Panc1 (cell line): Measurements from ENCODE around the gene CLGN. TPM values are rescaled to one million over a fixed set of nuclear protein-coding genes. Genes with fewer than 3 reads are reported as not detected.

Experiments used
- ATAC-seq: fragments of 200-7000 bp; cut with Tn5 transposase; 2 replicates; pipeline ENCODE4 v1.9.1; 2020; ENCODE audit warnings: mild to moderate bottlenecking, moderate library complexity
- BruUV-seq: library from RNA; stranded (reverse); fragments of 400-500 nt; replicated peaks from 2 replicates; lab custom pipeline; 2021; lab: Mats Ljungman, UMichigan
- CTCF ChIA-PET: fragments of 300-600 bp; sonication (Branson Sonifier 250); formaldehyde crosslinking; loops from one replicate; lab custom pipeline; 2022; ENCODE audit warnings: antibody characterized with exemption; lab: Charles Lee
- POLR2A ChIA-PET: fragments of 300-600 bp; sonication (Branson Sonifier 250); formaldehyde crosslinking; loops from one replicate; lab custom pipeline; 2022; ENCODE audit warnings: antibody characterized with exemption; lab: Charles Lee
- DNase-seq: peaks from one replicate; pipeline ENCODE4 v3.0.0-alpha.2; 2010; ENCODE audit warnings: low read depth, low spot score
- H3K27ac ChIP-seq: 2 replicates; pipeline ENCODE4 v1.5.1; 2011; ENCODE audit warnings: mild to moderate bottlenecking, low read length, inconsistent platforms
- H3K27me3 ChIP-seq: fragments of 200-500 bp; sonication (Bioruptor generic); 2 replicates; pipeline ENCODE4 v1.6.0; 2014; ENCODE audit warnings: low read length, inconsistent platforms; ENCODE audit not compliant: control insufficient read depth, insufficient read depth
- H3K36me3 ChIP-seq: fragments of 200-500 bp; sonication (Bioruptor generic); 2 replicates; pipeline ENCODE4 v1.5.1; 2014; ENCODE audit warnings: inconsistent platforms, mild to moderate bottlenecking, low read length, moderate library complexity; ENCODE audit not compliant: control insufficient read depth, insufficient read depth
- H3K4me1 ChIP-seq: 2 replicates; pipeline ENCODE4 v1.5.1; 2011; ENCODE audit warnings: inconsistent platforms, mild to moderate bottlenecking, low read length, moderate library complexity; ENCODE audit not compliant: control insufficient read depth, insufficient read depth
- H3K4me3 ChIP-seq, 2 experiments: 2 replicates each; pipeline ENCODE4 v1.5.1; 2011 to 2012; ENCODE audit warnings: low read depth in 2 of 2, low read length in 2 of 2, mild to moderate bottlenecking in 2 of 2, inconsistent platforms in 1 of 2, moderate library complexity in 1 of 2
- H3K9me3 ChIP-seq: fragments of 200-500 bp; sonication (Bioruptor generic); 2 replicates; pipeline ENCODE4 v1.5.1; 2014; ENCODE audit warnings: low read depth, mild to moderate bottlenecking, inconsistent platforms, low read length, moderate library complexity; ENCODE audit not compliant: control insufficient read depth, insufficient read depth
- POLR2AphosphoS5 ChIP-seq: IDR thresholded peaks from 2 replicates; pipeline ENCODE4 v1.6.1; 2012; ENCODE audit warnings: mild to moderate bottlenecking, low read depth, low read length, moderate library complexity
- SIN3A ChIP-seq: IDR thresholded peaks from 2 replicates; pipeline ENCODE4 v1.6.1; 2012; ENCODE audit warnings: low read depth, mild to moderate bottlenecking, low read length, moderate library complexity, borderline replicate concordance; ENCODE audit not compliant: insufficient read depth
- TCF7L2 ChIP-seq: IDR thresholded peaks from 2 replicates; pipeline ENCODE4 v1.6.1; 2011; ENCODE audit warnings: mild to moderate bottlenecking, low read depth, low read length, inconsistent platforms
- in situ Hi-C: cut with HindIII; loops from 2 replicates; pipeline ENCODE4 v1.10.0; 2016; ENCODE audit warnings: low sequenced_read_pairs, low pct_unique_long_range_greater_than_20kb
- intact Hi-C: fragments of 100-400 bp; cut with micrococcal nuclease; formaldehyde crosslinking; loops from one replicate; pipeline ENCODE4 v1.10.0; 2022; ENCODE audit not compliant: unreplicated experiment
- total RNA-seq: library from RNA; stranded (reverse); gene quantifications from one replicate; pipeline ENCODE4 v1.2.1, GENCODE V29; 2021; ENCODE audit not compliant: unreplicated experiment
- TF ChIP-seq, protein P1 (sequence below), 2 experiments: IDR thresholded peaks; 2 replicates each; pipeline ENCODE4 v1.6.1; 2011 to 2012; ENCODE audit warnings: low read depth in 2 of 2, control low read depth in 1 of 2, low read length in 1 of 2, mild to moderate bottlenecking in 1 of 2, moderate library complexity in 1 of 2; ENCODE audit not compliant: insufficient read depth in 1 of 2
- TF ChIP-seq, protein P2 (sequence below): fragments of 450-650 bp; IDR thresholded peaks from 2 replicates; pipeline ENCODE4 v1.5.1; 2017; ENCODE audit warnings: mild to moderate bottlenecking

Gene CLGN
- total RNA-seq, 1 experiment from 2014 or later, result 5.4 TPM

DNA sequence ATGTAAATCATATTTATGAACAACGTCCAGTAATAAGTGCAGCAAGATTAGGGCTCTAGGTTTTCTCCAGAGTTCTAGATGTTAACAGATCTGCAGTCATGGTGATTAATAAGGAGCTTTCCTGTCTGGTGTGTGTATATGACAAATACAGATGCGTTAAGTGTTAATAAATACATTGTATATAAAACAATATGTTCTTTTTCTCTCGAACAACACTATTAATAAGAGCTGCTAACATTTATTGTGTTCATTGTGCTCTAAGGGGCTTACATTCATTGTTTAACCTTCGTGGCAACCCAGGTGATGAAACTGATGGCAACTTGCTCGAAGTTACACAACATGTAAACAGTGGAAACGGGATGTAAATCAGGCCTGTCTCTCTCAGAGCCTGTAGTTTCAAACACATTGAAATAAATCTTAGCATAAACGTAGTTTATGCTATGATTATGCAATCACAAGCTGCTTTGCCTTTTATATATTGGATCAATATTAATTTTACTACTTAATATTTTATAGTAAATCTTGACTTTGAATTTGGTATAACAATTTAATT, 547 bp upstream of the CLGN start:
- peak; percentile 58 for DNase-seq
- POLR2A ChIA-PET, result no interaction called here

DNA sequence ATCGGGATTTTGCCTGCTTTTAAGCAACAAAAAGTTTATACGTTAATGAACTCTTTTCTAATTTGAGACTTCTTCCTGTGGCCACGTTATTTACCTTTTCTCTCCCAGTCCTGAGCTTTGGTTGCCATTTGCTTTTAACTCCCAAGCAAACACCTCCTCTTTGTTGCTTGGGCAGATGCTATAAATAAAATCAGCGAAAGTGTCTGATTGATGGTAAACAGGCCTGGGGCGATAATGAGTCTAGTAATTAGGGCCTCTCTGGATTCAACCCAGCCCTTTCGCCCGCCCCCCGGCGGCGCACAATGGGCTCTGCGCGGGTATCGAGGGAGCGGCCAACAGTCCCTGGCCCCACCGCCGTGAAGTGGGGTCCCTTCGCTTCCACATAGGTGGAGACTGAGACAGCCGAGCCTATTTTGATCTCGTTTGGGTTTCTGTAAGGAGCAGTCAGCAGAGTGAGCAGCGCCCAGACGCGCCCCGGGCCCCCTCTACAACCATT, 790 bp downstream of the CLGN start:
- H3K9me3 ChIP-seq, result no peaks in the 10 kb centered on the region
- in situ Hi-C loops (no loop called here), intact Hi-C loops (no loop called here)
- no peaks in the 10 kb centered on the region for H3K36me3 ChIP-seq
- ChIA-PET CTCF (interaction anchor here (1.1 kb wide), 2 partner anchors 17 to 67 kb away, joined by 4 to 5 read pairs; no protein-coding TSS in a partner anchor), POLR2A (interaction anchor here (0.7 kb wide), 1 partner anchor 62 kb away, joined by 3 read pairs; no protein-coding TSS in a partner anchor)
- peak overlapping the region; percentile 71 to 81 for H3K4me3 ChIP-seq
- no TSS peak for BruUV-seq
- peaks cover 9% of the 10 kb centered on the region for H3K4me1 ChIP-seq
- H3K27ac ChIP-seq, result peak overlapping the region; percentile 54; the same call in 1 of the 2 replicates
- DNase-seq (no peak), ATAC-seq (peak; percentile 56)
- TF ChIP-seq TCF7L2, result no peak
- TF ChIP-seq, protein P1, sequence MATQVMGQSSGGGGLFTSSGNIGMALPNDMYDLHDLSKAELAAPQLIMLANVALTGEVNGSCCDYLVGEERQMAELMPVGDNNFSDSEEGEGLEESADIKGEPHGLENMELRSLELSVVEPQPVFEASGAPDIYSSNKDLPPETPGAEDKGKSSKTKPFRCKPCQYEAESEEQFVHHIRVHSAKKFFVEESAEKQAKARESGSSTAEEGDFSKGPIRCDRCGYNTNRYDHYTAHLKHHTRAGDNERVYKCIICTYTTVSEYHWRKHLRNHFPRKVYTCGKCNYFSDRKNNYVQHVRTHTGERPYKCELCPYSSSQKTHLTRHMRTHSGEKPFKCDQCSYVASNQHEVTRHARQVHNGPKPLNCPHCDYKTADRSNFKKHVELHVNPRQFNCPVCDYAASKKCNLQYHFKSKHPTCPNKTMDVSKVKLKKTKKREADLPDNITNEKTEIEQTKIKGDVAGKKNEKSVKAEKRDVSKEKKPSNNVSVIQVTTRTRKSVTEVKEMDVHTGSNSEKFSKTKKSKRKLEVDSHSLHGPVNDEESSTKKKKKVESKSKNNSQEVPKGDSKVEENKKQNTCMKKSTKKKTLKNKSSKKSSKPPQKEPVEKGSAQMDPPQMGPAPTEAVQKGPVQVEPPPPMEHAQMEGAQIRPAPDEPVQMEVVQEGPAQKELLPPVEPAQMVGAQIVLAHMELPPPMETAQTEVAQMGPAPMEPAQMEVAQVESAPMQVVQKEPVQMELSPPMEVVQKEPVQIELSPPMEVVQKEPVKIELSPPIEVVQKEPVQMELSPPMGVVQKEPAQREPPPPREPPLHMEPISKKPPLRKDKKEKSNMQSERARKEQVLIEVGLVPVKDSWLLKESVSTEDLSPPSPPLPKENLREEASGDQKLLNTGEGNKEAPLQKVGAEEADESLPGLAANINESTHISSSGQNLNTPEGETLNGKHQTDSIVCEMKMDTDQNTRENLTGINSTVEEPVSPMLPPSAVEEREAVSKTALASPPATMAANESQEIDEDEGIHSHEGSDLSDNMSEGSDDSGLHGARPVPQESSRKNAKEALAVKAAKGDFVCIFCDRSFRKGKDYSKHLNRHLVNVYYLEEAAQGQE (IDR thresholded peaks at IDR 0.05; ENCODE audit: insufficient read depth in 1 of 2, low read depth in 2 of 2, low read length in 1 of 2), result no peak
- TF ChIP-seq SIN3A, result no peak
- TF ChIP-seq POLR2AphosphoS5, result no peak
- TF ChIP-seq, protein P2, sequence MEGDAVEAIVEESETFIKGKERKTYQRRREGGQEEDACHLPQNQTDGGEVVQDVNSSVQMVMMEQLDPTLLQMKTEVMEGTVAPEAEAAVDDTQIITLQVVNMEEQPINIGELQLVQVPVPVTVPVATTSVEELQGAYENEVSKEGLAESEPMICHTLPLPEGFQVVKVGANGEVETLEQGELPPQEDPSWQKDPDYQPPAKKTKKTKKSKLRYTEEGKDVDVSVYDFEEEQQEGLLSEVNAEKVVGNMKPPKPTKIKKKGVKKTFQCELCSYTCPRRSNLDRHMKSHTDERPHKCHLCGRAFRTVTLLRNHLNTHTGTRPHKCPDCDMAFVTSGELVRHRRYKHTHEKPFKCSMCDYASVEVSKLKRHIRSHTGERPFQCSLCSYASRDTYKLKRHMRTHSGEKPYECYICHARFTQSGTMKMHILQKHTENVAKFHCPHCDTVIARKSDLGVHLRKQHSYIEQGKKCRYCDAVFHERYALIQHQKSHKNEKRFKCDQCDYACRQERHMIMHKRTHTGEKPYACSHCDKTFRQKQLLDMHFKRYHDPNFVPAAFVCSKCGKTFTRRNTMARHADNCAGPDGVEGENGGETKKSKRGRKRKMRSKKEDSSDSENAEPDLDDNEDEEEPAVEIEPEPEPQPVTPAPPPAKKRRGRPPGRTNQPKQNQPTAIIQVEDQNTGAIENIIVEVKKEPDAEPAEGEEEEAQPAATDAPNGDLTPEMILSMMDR, result no peak
- H3K27me3 ChIP-seq, result no peaks in the 10 kb centered on the region

More for the DNA sequence above, 547 bp upstream of the CLGN start:
- Histone ChIP-seq H3K27ac (peak overlapping the region; percentile 67; the same call in 1 of the 2 replicates), H3K4me1 (peaks cover 9% of the 10 kb centered on the region), H3K36me3 (no peaks in the 10 kb centered on the region), H3K9me3 (no peaks in the 10 kb centered on the region), H3K27me3 (no peaks in the 10 kb centered on the region), H3K4me3 (peak overlapping the region; percentile 71 to 81)
- ATAC-seq, result no peak
- no peak for TF ChIP-seq TCF7L2
- TF ChIP-seq, protein P2, result peak; percentile 27
- CTCF ChIA-PET, result interaction anchor here (1.1 kb wide), 2 partner anchors 18 to 68 kb away, joined by 4 to 5 read pairs; no protein-coding TSS in a partner anchor
- no TSS peak for BruUV-seq
- in situ Hi-C loops, result no loop called here
- intact Hi-C loops, result no loop called here
